GM11168 (cell line): ENCODE results near the gene OSGIN1.

Source experiments
- in situ Hi-C: fragments of 300-500 bp; cut with MboI; formaldehyde crosslinking; loops from one replicate; pipeline ENCODE4 v1.12.0; 2022; ENCODE audit warnings: low sequenced_read_pairs; ENCODE audit not compliant: unreplicated experiment

Gene OSGIN1

DNA sequence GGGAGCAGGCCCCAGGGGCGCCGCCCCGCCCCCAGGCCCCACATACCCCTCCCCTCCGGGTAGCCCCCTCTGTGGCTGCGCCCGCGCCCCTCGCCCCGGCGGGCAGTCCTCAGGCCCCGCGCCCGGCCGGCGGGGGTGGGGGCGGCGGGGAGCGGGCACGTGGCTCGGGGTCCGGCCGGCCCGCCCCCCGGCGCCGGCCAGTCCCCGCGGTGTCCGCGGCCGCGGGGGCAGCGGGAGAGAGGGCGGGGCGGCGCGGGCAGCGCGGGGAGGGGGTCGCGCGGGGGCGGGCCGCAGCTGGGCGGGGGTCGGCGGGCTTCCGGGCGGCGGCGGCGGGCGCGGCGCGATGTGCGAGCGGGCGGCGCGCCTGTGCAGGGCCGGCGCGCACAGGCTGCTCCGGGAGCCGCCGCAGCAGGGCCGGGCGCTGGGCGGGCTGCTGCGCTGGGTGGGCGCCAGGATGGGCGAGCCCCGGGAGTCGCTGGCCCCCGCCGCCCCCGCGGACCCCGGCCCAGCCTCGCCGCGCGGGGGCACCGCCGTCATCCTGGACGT, 15.3 kb downstream of the OSGIN1 start:
- in situ Hi-C loops: loop anchor here (25.0 kb wide), 2 partner anchors 94 to 219 kb away; partner anchors contain the start of genes ADAD2 and TAF1C

DNA sequence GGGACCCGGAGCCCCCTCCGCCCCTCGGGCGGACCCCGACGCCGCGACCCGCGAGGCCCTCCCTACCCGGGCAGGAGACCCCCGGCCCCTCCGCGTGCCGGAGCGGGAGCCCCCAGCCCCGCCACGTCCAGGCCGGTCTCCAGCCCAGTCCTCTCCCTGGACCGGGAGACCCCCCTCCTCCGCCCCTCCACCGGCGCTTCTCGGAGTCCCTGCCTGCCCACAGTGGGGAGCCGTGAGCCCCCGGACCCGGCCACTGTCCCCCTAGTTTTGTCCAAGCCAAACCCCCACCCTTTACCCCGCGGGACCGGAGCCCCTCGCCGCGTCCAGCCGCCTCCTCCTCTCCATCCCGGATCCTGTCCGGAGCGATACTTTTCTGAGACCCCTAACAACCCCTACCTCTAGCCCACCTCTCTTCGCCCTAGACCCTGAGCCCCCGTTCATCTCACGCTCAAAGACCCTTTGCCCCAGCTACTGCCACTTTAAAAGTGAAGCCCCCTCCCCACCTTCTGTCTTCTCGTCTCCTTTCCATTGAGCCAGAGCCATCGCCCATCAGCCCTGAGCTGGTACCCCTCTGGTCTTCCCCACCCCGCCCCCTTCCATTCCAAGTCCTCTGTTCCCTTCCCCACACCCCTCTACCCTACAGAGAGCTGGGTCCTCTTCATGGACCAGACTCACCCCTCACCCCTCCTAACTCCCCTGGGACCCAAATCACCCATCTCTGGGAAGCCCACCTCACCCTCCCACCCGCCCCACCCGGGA, 16.0 kb downstream of the OSGIN1 start:
- in situ Hi-C loops: loop anchor here (25.0 kb wide), 2 partner anchors 93 to 218 kb away; partner anchors contain the start of genes ADAD2 and TAF1C

DNA sequence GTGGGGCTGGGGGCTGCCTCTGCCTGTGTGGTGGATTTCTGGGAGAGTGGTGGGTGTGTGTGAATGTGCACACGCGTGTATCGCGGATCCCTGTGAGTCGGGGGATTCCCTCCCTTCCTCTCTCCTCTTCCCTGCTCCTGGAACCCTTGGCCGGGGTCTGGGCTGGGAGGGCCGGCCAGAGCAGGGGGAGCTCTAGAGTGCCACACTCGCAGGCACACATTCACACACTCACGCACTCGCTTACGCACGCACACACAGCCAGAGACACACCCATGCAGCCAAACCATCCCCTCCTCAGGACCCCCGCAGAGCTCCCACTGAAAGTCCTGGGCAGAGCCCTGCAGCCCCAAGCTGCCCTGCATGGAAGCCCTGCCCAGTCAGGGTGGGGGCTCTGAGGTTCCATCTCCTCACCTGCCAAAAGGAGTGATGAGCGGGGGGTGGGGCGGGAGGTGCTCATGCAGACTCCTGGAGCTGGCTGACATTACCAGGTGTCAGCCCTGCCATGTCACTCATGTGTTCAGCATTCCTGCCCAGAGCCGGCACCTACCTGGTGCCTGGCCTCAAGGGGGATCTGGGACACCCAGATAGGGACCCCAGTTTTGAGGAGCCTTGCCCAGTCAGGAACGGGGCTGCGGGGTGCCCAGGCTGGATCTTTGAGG, 16.9 kb downstream of the OSGIN1 start:
- in situ Hi-C loops: loop anchor here (25.0 kb wide), 2 partner anchors 92 to 217 kb away; partner anchors contain the start of genes ADAD2 and TAF1C

DNA sequence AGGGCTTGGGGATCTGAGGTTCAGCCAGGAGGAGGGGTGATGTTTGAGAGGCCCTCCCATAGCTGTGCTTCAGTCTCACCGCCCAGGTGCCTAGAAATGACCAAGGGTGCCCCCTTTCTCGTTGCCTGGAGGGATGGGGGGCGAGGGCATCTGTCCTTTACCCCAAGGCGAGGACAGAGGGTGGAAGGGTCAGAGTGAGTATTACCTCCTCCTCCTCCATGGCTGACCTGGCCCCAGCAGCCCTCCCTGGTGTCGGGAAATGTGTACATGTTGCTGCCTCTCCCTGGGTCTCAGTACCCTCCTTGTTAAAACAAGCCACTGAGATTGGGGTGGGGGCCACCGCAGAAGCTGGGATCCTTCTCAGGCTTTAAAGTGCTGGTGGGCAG, 17.4 kb downstream of the OSGIN1 start:
- in situ Hi-C loops: loop anchor here (25.0 kb wide), 2 partner anchors 92 to 217 kb away; partner anchors contain the start of genes ADAD2 and TAF1C

DNA sequence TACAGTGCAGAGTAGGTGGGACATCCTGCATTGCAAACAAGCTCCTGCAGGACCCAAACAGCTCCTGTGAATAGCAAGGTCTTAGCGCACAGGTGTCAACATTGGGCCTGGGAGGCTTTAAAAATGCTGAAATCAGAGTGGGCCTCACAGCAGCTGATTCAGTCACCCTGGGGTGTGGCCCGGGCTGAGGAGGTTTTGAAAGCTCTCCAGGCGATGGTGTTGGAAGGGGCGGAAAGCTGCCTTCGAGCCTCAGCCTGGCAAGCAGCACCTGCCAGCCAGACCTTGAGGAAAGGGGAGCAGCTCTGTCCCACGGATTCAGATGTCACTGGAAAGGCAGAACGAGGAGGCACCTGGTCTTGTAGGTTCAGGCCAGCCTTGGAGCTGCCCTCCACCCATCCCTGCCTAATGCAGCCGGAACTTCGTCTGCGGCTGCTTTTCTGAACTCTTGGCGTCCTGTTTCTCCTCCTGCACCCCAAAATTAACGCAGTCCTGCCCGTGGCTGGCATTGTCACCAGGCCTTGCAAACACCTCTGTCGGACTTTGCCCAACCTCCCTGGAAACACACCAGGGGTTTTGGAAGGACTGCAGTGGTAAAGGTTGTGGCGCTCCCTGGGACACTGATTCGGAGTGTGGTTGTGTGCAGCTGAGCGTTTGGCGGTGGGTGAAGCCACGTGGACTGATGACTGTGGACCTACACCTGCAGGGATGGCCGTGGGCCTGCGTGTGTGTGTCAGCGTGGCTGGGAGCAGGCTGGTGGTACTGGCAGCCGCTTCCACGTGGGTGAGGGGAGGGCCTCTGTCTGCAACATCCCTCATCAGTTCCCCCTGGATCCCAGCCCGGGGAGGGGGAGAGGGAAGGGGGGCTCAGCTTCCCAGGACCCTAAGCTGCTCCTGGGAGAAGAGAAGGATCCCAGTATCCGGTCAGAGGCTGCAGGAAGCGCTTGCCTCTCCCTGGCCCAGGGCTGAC, 18.4 kb downstream of the OSGIN1 start:
- in situ Hi-C loops: loop anchor here (25.0 kb wide), 2 partner anchors 91 to 216 kb away; partner anchors contain the start of genes ADAD2 and TAF1C

DNA sequence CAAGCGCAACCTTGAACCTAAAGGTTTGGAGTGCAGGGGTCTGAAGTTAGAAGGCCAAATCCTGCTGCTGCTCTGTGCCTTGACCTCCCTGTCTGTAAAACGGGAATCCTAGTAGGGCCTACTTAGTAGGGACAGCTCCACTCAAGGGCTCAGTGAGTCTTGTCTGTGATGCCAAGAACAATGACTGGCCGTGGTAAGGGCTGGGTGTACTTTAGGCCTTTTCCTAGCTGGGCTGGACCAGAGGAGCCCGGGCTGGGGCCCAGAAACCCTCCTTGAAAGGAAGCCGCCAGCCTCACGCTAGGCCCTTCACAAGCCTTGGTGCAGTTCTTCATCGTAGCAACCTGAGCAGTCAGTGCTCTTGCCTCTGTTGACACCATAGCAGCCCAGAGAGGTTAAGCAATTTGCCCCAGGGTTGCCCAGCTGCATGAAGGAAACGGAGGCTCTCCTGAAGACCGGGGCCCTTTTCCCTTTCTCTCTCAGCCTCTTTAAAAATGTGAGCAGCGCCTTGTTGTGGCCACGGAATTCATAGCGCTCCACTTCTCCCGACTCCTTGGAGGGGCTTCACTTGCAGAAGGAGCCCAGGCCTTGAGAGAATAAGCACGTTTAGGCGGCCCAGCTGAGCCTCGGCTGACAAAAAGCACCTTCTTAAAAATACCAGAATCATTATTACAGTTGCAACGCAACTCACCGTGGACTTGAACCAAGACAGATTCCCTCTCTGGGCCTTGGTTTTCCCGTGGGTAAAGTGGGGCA, 19.4 kb downstream of the OSGIN1 start:
- in situ Hi-C loops: loop anchor here (25.0 kb wide), 2 partner anchors 90 to 215 kb away; partner anchors contain the start of genes ADAD2 and TAF1C

DNA sequence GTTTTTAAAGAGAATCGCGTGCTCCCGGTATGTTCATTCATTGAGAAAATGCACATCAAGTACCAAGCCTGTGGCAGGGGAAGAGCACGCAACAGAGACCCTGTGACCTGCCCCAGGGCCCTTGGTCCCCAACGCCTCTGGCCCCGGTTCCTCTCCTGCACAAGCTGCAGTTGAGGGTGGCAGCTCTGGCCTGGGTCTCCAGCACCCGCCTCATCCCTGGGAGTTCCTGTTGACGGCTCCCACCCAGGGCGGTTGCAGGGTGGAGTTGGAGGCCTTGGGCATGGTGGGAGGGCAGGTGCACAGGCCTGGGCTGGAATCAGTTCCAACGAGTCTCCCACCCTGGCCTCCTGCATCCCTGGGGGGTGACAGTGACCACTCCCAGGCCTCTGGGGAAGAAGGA, 20.0 kb downstream of the OSGIN1 start:
- in situ Hi-C loops: loop anchor here (25.0 kb wide), 2 partner anchors 89 to 214 kb away; partner anchors contain the start of genes ADAD2 and TAF1C

DNA sequence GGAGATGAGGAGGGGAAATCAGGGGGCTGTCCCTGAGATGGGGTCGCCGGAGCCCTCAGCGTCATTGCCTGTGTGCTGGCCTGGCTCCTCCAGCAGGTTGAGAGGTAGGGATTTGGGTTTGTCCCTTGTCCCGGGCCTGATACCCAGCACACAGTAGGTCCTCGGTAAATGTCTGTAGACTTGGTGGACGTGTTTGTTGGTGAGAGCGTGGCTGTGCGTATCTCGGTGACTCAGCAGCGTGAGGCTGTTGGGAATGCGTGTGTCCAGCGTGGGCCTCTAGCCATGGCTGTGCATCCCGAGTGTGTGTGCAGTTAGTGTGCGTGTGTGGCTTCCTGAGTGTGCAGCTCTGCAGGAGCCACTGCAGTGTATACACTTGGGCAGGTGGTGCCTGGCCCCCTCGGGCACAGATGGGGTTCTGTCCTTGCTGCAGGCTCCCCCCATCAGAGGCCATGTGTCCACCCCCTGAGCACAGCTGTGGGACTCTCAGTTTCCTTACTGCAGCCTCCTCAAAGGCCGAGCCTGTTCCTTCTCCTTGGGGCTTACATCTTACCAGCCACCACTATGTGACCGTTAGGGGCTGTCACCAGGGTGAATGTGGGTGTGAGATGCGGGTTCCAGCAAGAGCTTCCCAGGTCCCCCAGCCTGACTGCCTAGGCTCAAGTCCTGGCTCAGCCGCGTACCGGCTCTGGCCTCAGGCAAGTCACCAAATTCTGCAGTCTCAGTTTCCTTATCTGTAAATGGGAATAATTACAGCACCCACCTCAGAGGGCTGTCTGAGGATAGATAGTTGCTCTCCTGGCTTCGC, 20.7 kb downstream of the OSGIN1 start:
- in situ Hi-C loops: loop anchor here (25.0 kb wide), 2 partner anchors 89 to 214 kb away; partner anchors contain the start of genes ADAD2 and TAF1C

DNA sequence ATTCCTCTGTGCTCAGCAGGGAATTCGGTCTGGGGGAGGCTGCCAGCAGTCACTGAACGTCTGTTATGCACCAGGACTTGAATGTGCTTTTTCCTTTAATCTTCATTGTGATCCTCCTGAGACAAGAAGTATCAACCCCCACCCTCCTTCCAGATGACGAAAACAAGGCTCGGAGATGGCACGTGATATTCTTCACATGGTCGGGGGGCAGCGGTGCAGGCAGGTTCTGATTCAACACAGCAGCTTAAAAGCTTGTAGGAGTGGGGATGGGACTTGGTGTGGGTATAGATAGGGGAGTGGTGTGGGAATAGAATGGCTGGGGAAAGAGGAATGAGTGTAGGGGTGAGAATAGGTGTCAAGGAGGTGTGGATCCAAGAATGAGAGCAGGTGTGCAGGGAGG, 21.4 kb downstream of the OSGIN1 start:
- in situ Hi-C loops: loop anchor here (25.0 kb wide), 2 partner anchors 88 to 213 kb away; partner anchors contain the start of genes ADAD2 and TAF1C

DNA sequence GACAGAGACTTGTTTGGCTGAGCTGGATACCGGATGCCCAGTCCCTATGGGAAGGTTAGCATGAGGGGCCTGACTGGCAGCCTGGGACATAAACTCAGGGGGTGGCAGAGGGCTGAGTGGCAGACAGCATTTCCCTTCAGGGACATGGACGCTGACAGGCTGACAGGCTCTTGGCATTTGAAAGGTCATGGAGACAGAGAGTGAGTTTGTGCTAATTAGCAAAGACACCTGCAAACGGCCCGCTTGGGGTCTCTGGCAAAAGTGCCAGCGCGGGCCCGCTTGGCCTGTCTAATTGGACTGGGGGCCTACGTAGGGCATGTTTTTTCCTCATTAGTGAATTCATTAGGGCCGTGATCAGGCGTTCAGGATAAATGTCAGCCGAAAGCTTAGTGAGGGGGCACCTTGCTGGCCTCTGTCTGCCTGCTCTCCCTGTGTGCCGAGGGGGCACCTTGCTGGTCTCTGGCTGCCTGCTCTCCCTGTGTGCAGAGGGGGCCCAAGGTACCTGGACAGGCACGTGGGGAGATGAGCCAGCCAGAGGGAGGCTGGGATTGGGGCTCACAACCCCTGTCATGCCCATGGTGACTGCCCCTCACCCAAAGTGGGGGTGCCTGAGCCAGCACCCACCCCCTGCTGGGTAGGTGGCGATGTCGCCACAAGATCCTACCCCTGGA, 22.7 kb downstream of the OSGIN1 start:
- in situ Hi-C loops: no loop called here

DNA sequence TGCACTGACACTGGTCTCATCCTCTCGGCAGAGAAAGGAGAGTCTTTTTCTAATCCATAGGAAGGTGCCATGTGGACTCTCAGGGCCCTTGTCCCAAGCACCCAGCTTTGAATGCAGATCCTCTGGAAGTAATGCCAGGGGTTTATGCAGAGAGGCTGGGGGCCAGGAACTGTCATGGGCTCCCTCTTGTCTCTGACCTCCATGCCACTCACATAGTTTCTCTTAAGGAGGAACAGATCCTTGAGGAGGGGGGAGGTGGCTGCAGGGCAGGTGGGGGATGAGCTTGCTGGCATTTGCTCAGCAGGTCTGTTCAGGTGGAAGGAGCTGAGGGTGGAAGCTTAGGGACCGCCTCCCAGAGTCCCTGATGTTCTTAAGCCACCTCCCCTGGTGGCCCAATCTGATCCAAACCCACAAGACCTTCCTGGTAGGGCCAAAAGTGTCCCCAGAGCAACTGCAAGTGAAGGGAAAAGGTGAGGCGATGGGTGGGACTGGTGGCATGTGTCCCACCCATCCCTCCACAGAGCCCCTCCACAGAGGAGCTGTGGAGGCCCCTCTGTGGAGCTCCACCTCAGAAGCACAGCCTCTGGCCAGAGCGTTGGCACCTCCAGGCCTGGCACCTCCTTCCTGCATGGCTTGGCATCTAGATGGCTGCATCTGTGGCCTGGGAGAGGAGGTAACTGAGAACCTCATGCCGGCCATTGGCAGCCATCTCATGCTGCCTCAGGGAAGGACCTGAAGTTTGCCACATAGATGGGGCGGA, 24.2 kb downstream of the OSGIN1 start:
- in situ Hi-C loops: no loop called here

DNA sequence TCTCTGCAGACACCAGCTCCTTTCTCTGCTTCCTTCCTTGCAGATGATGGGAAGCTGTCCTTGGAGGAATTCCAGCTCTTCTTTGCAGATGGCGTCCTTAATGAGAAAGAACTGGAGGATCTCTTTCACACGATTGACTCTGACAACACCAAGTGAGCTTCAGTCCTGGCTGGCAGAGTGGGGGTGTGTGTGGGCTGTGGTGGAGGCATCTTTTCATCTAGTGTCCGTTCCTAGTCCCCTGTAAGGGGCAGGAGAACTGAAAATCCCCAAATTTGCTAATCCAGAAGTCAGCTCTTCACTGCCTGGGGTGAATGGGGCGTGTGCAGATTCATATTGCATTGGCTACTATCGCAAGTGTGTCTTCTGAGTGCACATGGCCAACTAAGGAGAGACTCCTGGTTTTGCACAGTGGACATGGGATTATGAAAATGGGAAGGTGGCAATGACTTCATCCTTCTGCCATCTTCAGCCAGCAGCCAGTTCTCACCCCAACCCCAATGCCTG, 25.4 kb downstream of the OSGIN1 start:
- in situ Hi-C loops: no loop called here

DNA sequence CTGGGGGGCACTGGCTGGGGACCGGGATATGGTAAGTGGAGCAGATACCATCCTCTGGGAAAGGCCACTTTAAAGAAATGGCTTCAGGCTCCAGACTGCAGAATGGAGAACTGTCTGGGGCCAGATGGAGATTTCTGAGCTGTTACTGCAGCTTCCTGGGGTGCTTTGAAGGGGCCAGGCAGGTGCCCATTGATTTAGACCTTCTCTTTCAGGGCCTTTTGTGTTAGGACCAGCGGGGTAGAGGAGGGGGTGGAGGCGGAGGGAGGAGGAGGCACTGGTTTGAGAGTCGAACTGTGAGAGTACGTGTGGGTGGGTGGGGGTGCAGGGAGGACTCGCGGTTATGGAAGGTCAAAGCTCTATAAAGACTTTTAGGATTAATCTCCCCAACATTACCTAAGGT, 26.4 kb downstream of the OSGIN1 start:
- in situ Hi-C loops: no loop called here

DNA sequence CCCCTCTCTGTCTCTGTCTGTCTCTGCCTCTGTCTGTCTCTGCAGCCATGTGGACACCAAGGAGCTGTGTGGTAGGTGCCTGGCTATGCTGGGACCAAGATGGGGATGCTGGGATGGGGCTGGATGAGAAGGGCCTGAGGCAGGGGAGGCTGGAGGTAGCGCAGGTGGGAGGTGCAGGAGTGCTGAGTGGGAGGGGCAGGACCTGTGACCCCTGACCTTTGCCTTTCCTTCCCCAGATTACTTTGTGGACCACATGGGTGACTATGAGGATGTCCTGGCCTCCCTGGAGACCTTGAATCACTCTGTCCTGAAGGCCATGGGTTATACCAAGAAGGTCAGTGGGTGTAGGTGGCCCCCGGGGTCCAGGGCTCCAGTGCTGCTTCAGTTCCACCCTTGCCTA, 27.8 kb downstream of the OSGIN1 start:
- in situ Hi-C loops: no loop called here

DNA sequence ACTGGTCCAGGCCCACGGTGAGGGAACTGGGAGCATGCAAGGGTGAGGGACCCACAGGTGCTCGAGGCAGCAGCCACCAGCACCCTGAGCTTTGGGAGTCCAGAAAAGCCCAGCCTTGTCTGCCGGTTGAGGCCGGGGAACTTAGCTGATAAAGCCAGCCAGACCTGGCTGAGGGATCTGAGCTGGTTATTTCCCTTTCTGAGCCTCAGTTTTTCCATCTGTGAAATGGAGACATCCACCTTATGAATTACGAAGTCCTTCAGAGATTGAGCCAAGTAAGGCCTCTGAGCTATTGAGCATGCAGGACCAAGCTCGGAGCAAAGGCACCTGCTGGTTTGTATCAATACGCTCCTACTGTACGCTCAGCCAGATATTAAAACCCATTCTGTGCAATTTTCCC, 28.8 kb downstream of the OSGIN1 start:
- in situ Hi-C loops: no loop called here

DNA sequence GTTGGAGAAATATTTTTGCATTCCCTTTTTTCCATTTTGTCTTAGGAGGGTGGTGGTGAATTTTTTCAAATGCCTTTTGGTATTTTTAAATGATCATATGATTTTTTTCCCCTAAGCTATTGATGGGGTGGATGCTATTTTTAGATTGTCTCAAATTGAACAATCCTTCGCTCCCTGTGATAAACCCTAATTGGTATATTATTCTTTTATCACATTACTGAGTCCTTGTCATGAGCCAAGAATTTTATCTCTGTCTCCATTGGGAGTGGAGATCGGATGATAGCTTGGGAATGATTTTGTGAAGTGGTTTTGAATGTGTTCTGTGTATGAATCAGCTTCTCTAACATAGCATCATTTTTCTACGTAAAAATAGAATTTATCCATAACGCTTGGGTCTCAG, 30.5 kb downstream of the OSGIN1 start:
- in situ Hi-C loops: no loop called here

DNA sequence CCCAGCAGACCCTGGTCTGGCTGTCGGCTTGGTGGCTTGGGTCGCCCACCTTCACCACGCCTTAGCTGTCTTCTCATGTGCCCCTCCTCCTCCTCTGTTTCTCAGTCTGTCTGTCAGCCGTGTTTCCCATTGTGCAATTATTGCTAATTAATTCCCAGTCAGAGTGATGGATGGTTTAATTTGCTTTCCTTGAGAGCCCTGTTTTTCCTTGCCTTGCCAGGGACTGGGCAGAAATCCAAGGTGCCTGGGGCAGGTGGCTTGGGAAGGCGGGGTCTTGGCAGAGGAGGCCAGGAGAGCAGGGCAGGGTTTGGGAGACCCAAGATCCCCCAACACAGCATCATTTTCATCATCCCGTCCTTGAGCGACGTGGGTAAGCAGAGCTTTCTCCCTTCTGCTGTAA, 36.3 kb downstream of the OSGIN1 start:
- in situ Hi-C loops: no loop called here
